Ovary (tissue), 3 donors: ENCODE measurements around the gene OR52W1.

Experiments used
- CTCF ChIP-seq, 3 donors: fragments of 450-650 bp in 2 of 3; fragments of 200-600 bp in 1 of 3; IDR thresholded peaks; one replicate each; pipeline versions ENCODE4 v1.5.1 to v1.8.0; 2016 to 2022; ENCODE audit warnings: antibody characterized with exemption in 3 of 3, mild to moderate bottlenecking in 1 of 3
- EP300 ChIP-seq: sonication (generic); formaldehyde crosslinking; IDR thresholded peaks from one replicate; pipeline ENCODE4 v1.6.1; 2017; ENCODE audit warnings: antibody characterized with exemption
- POLR2A ChIP-seq: fragments of 450-650 bp; IDR thresholded peaks from one replicate; pipeline ENCODE4 v1.6.1; 2017; ENCODE audit warnings: antibody characterized with exemption, mild to moderate bottlenecking, moderate library complexity
- donor health status: DM: no; HTN: no; CAD: no.

GRCh38 chr11:6152126-6152525 is 46.9 kb upstream of the OR52W1 start:
- no peak for TF ChIP-seq CTCF (IDR thresholded peaks at IDR 0.05)
- no peak for TF ChIP-seq EP300
- TF ChIP-seq POLR2A = no peak
